Measurements from ENCODE around the gene RCC2. TPM values are rescaled to one million over a fixed set of nuclear protein-coding genes. Genes with fewer than 3 reads are reported as not detected.

Gene RCC2
- total and polyA plus RNA-seq, 2 of the 4 experiments (the other 2 are of a cell fraction): 24.0 to 38.9 TPM

DNA sequence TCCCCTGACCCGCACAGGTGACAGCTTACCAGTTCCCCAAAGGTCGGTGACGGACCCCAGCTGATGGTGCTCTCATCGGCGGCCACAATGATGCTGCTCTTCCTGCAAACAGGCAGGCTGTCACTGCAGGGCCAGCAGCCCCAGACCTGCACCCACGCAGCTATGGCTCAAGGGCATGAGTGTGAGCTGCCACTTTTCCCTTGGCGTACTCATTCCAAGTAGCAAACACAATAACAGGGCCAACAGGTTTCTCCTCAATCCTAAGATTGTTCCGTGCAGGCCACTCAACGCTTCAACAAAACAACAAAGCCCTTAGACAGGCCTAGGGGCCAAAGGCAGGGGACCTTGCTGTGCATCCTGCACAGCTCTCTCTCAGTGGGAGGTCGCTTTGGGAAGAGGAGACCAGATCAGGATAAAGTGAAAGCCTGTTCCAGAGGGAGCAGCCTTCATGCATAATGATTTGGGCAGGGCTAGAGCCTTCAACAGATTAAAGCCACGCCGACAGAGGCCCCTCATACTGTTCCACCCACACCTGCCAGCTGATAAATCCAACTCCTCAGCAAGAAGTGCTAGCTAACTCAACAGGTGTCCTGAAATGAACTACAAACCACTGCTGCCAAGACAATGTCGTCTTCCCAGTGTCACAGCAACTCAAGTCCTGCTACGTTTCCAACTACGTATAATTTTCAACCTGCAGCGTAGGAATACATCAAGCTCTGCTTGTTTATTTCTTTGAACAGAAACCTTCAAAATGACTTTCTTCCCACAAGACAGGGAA, 27.2 kb downstream of the RCC2 start:
- no peak overlapping the region for H3K56ac ChIP-seq (ENCODE audit: extremely low read depth, insufficient read depth, low read length)
- TF ChIP-seq SMC3 (IDR thresholded peaks at IDR 0.05; ENCODE audit: low read depth, low read length): no peak
- no peak overlapping the region for H3K27ac ChIP-seq (ENCODE audit: insufficient read depth, low read length)
- H3K4ac ChIP-seq (ENCODE audit: low read depth, low read length): no peak overlapping the region
- no peak overlapping the region for H3K23ac ChIP-seq (ENCODE audit: low read depth, low read length)
- no TSS peak for BruUV-seq (replicated peaks)
- H3K9me3 ChIP-seq (ENCODE audit: control insufficient read depth, insufficient read depth, low read length): no peaks in the 10 kb centered on the region
- no peak overlapping the region for H2AK9ac ChIP-seq (replicated peaks; ENCODE audit: low read depth, low read length, poor library complexity)
- peaks cover 10 to 43% of the 10 kb centered on the region in 2 experiments; a peak in 3 of 4 replicates for H3K79me1 ChIP-seq (ENCODE audit: low read depth in 1 of 2, low read length in 2 of 2)
- dilution Hi-C loops (cut with HindIII; ENCODE audit: low sequenced_read_pairs, unreplicated experiment): no loop called here
- CTCF ChIA-PET: no interaction called here
- peaks cover 6% of the 10 kb centered on the region for H4K20me1 ChIP-seq (ENCODE audit: insufficient read depth, low read length)
- POLR2A ChIA-PET (ENCODE audit: unreplicated experiment): no interaction called here
- H3K4me2 ChIP-seq (ENCODE audit: low read depth, low read length): no peak overlapping the region
- H3K4me1 ChIP-seq (ENCODE audit: control insufficient read depth, insufficient read depth, low read length): peaks cover 4% of the 10 kb centered on the region
- intact Hi-C loops (cut with micrococcal nuclease): no loop called here
- no peak overlapping the region for H2AK5ac ChIP-seq (ENCODE audit: low read depth, low read length)
- no peak overlapping the region for H3K18ac ChIP-seq (ENCODE audit: low read depth, low read length)
- ATAC-seq (ENCODE audit: low read depth) (no peak), DNase-seq (no peak)
- H3K4me3 ChIP-seq (ENCODE audit: insufficient read depth, low read depth, low read length): no peak overlapping the region
- in situ Hi-C loops (cut with MboI; ENCODE audit: low sequenced_read_pairs): no loop called here
- no peak overlapping the region for H2BK120ac ChIP-seq (ENCODE audit: low read depth, low read length)
- H4K8ac ChIP-seq (ENCODE audit: low read depth in 2 of 2, low read length in 2 of 2): no peak overlapping the region
- H2AFZ ChIP-seq (replicated peaks; ENCODE audit: low read length, poor library complexity): no peak overlapping the region
- WGBS, 2 experiments (ENCODE audit: extremely low coverage in 2 of 2, insufficient read length in 1 of 2): 94% methylated on average over 6 of the region's 16 CpGs; no CpG with 5 or more reads in 1 of the 2 experiments
- no peak overlapping the region for H2BK20ac ChIP-seq (ENCODE audit: low read depth, low read length)
- peaks cover 70% of the 10 kb centered on the region for H3K36me3 ChIP-seq (ENCODE audit: control insufficient read depth, insufficient read depth, low read length)
- H4K5ac ChIP-seq (ENCODE audit: low read depth, low read length): no peak overlapping the region
- no peak overlapping the region for H3K9ac ChIP-seq (ENCODE audit: low read depth, low read length)
- H2BK15ac ChIP-seq (ENCODE audit: low read depth, low read length): no peak overlapping the region
- no peaks in the 10 kb centered on the region for H3K27me3 ChIP-seq (ENCODE audit: control insufficient read depth, insufficient read depth, low read length)
- no peak overlapping the region for H3K14ac ChIP-seq (replicated peaks; ENCODE audit: low read depth, low read length)
- peaks cover 2% of the 10 kb centered on the region; the same call in 1 of the 2 replicates for H3K9me1 ChIP-seq (ENCODE audit: insufficient read depth, low read length)
- no peak overlapping the region for H4K91ac ChIP-seq (ENCODE audit: insufficient read depth, low read depth, low read length)
- H2BK5ac ChIP-seq (ENCODE audit: low read depth, low read length, poor library complexity, severe bottlenecking): no peak overlapping the region
